Activated CD8-positive, alpha-beta memory T cell treated with anti-CD3 and anti-CD28 coated beads for 48 hours (primary cell): Measurements from ENCODE around the gene SIDT1.
"Not testable (repeated sequence)": the region's sequence is repeated elsewhere in the genome, so short reads cannot be mapped to it uniquely, and the experiment has no call there.

Experiments used
- DNase-seq, 3 experiments: peaks; one replicate each; pipeline ENCODE4 v3.0.0-alpha.2; 2020; ENCODE audit warnings: low read depth in 2 of 3, low spot score in 2 of 3

The SIDT1 gene

DNA sequence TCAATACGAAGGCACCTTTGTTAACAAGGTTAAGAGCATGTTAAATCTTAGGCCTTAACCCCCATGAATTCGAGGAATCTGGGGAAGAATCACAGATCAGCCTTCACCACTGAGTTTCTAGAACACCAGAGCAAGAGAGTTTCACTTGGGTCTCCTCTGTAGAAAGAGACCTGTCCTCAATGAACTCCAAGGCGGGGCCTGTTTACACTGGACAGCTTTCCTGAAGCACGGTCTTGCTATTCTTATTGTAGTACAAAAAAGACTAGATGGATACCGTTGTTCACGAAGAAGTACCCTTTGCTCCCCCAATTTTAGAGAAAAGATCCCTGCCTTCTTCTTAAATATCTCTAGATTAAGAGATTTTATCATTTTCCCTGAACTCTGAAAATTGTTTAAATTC is 99.2 kb downstream of the SIDT1 start:
- DNase-seq: no peak

DNA sequence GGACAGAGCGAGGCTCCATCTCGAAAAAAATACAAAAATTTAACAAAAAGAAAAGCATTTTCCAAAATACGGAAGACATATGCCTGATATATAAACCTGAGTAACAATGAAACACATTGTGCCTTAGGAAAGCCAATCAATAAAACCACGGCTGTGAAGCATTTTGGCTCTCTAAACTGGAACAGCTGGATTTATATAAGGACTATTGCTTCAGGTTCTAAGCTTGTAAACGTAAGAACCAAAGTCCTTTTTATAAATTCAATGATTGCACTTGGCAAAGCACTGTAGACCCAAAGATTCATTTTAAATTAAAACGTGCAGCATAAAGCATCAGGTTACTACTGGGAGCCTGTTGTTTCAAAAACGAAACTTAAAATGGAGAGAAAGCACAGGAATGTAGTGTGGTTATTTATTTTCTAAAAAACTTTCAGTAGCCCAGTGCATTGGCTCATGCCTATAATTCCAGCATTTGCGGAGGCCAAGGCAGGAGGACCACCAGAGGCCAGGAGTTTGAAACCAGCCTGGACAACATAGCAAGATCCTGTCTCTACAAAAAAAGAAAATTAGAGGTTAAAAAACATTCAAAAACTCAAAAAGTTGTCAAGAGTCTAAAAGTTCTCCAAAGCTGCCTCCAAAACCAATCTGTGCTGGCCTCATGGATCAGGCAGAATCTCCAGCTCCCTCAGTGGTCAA is 102.6 kb downstream of the SIDT1 start:
- DNase-seq: no peak

DNA sequence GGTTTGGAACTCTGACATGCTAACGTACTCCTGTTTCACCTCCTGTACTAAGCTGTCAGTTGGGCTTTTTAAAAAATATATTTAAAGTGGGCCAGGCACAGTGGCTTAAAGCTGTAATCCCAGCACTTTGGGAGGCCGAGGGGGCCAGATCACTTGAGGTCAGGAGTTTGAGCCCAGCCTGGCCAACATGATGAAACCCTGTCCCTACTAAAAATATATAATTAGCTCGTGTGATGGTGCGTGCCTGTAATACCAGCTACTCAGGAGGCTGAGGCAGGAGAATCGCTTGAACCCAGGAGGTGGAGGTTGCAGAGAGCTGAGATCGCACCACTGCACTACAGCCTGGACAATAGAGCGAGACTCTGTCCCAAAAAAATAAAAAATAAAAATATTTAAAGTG is 103.7 kb downstream of the SIDT1 start:
- DNase-seq: not testable (repeated sequence)

DNA sequence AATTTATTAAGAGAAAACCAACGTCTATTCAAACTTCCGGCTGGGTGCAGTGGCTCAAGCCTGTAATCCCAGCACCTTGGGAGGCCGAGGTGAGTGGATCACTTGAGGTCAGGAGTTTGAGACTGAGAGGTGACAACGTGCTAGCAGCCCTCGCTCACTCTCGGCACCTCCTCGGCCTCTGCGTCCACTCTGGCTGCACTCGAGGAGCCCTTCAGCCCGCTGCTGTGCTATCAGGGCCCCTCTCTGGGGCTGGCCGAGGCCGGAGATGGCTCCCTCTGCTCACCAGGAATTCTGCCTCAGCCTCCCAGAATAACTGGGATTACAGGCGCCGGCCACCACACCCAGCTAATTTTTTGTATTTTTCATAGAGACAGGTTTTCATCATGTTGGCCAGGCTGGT is 105.4 kb downstream of the SIDT1 start:
- DNase-seq: no peak

DNA sequence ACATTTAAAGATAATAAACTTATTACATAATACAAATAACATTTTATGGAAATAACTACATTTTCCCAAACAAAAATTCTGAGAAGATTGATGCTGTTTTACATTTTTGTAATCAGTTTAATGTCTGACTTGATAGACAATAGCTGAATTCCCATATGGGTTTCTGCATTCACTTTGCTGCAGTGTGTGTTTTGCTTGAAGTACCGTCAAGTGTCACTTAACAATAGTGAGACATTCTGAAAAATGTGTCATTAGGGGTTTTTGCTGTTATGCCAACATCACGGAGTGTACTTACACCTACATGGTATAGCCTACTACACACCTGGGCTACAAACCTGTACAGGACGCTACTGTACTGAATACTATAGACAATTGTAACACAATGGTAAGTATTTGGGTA is 106.6 kb downstream of the SIDT1 start:
- DNase-seq: no peak

DNA sequence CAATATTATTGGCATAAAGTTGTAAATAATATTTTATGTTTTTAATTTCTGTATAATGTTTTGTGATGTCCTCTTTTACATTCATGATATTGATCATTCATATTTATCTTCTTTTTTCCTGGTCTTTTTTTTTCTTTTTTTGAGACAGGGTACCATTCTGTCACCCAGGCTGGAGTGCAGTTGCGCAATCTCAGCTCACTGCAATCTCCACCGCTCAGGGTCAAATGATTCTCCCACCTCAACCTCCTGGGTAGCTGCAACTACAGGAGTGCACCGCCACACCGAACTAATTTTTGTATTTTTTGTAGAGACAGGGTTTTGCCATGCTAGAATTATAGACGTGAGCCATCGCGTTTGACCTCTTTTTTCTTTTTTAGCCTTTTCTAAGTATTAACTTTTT is 111.2 kb downstream of the SIDT1 start:
- no peak for DNase-seq

DNA sequence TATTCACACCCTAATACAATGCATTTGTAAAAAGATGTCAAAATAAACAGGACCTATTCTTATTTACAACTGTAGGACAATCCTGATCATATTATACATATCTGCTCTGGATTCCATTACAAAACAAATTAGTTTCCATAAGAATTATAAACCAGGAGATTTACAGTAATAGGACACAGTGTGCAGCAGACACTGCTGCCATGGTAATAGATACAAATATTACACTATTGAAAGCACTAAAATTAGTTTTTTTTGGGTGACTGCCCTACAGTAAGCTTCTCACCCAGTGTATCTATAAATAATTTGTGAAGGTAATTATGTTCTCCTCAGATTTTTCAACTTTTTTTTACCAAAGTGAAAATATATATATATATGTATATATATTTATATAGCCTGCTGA is 116.2 kb downstream of the SIDT1 start:
- DNase-seq: no peak

DNA sequence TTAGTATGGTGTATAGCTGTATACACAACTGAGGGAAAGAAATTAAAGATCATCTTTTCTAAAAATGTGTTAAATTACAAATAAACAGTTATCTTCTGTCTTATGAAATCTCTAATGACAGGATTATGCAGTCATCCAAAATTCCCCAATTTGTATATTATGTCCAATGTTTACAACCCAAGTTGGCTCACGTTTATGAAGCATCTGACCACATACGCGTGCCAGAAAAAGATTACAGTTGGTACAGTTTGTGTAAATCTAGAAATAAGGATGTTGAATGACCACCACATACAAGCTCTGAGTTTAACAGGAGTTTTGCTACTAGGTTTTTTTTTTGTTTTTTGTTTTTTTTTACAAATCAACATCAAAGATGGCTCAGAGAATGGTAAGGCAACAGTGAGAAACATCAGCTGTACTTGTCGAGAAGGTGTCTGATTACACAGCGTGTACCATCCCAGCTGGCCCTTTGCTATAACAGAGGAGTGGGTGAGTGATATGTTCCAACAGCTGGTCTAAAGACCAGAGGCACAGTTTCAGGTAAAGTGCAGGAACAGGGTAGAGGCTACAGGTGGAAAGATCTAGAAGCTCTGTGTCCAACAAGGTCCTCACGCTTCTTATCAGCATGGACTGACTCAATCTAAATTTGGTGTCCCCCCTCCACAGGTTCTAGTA is 117.0 kb downstream of the SIDT1 start:
- DNase-seq: no peak

DNA sequence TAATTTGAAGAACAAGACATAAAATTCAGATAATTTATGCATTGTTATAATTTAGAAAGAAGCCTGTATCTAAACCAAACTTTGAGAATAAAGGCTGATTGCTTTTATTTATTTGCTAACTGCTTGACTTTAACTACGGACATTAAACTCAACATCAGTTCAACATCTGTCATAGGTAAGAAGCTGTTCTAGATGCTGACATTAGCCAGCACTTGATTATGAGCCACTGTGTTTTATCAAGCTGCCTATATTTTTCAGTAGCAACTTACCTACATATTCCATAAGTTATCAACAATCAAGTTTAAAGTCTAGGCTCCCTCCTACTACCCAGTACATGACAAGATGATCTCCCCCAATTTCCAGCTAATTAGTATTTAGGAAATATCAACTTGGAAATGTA is 122.0 kb downstream of the SIDT1 start:
- DNase-seq: no peak

DNA sequence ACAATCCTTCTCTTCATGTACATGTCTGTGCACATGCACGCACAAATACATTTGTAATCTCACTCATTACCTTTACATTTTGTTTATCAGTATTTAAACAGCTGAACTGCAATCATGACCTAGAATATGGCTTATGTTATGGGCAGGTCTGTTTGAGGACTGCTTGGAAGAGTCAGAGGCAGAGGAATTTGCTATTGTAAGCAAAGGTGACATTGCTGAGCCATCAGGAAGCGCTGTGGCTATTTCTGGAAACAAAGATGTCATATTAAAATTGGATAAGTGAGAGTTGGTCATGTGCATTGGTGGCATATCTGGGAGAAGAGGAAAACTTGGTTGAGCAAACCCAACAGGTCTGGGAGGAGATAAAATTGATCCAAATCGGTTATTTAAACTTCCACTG is 122.5 kb downstream of the SIDT1 start:
- no peak for DNase-seq

DNA sequence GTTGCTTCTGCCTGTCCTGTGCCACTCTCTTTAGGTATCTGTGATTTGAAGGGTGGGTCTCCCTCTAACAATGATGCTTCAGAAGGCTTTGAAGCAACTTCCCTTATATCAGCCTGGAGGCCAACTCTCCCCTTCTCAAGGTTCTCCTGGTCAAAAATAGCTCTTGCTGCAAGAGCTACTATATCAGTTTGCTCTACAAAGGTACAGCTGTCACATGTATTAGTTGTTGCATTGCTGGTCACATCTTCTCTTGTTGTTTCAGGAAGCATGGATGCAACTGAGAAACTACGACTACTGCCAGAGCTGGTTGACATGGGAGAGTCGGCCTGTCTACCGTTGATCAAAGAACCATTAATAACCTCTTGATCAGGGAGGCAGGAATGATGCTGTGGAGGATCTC is 125.8 kb downstream of the SIDT1 start:
- DNase-seq: no peak

DNA sequence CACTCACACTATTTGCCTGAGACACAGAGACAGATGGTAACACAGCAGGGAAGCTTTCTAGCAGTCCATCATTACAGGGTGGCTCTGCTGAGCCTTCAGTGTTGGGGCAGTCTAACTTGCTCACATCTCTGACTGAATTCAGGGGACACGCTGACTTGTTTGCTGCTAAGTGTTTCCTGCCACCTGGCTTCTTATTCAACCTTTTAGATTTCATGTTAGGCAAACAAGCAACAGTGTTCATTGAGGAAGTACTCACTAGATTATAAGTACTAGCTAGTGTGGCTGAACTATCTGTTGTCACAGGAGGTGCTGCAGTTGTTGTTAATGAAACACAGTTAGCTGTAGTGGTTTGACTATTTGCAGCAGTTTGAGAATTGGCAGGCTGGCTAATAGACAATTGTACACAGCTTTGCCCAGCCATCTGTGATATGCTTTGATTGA is 126.8 kb downstream of the SIDT1 start:
- DNase-seq: no peak

DNA sequence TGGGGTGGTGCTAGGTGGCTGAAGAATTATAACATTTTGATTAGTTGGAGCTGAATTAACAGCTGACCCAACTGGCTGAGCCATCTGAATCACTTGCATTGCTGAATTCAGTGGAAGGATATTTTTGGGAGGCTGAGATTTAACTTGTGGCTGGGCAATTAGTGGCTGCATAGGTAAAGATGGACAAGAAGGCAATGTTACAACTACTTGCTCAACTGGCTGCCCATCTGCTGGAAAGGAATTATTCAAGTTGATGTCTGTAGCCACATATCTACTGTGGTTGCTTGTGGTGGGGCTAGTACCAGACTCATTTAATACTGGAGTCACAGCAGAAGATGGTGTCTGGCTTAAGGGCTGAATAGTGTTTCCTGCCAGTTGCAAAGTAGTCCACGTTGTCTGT is 127.6 kb downstream of the SIDT1 start:
- no peak for DNase-seq

DNA sequence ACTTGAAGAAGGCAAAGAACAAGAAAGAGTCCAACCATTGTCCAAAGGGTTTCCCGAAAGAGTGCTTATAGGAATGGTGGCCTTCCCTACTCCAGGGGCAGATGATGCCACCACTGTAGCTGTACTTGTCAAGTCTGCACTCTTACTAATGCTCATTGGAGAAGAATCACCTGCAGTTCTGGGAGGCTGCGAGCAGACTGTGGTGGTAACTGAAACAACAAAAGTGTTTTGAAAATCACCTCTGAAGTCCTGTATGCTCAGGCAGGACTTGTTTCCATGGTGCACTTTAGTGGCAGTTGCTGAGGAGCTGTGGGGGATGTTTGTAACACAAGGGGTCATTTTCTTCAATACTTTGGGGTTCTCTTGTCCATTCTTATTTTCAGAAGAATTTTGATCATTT is 128.1 kb downstream of the SIDT1 start:
- DNase-seq: no peak

DNA sequence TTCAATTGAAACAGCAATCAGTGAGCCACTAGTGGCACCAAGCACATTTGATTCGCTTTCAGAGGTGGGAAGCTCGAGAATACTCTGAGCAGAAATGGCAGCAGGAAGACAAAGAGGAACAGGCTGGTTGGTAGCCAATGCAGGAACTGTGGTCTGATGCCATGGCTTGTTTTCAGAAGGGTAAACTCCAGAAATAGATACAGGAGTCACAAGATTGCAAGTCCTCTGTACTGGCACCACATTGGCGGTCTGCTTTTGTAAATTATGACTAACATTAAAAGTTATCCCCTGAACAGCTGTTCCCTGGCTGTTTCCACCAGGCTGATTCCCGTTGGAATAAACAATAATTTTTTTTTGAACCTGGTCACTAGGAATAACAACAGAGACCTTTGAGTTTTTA is 128.5 kb downstream of the SIDT1 start:
- DNase-seq: no peak

DNA sequence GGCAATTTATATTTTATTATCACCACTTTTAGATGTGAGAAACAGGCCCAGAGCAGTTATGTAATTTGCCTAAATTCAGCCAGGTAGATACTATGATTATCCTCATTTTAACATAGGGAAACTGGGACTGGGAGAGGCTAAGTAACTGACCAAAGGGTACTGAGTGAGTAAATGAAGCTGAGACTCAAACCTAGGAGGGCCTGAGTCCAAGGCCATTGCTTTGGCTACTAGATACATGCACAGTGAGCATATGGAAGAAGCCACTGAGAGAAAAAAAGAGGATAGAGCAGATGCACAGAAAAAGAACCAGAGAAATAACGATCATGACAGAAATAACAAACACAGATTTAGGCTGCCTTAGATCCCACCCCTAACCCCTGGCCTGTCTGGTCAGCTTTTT is 130.5 kb downstream of the SIDT1 start:
- DNase-seq: no peak

DNA sequence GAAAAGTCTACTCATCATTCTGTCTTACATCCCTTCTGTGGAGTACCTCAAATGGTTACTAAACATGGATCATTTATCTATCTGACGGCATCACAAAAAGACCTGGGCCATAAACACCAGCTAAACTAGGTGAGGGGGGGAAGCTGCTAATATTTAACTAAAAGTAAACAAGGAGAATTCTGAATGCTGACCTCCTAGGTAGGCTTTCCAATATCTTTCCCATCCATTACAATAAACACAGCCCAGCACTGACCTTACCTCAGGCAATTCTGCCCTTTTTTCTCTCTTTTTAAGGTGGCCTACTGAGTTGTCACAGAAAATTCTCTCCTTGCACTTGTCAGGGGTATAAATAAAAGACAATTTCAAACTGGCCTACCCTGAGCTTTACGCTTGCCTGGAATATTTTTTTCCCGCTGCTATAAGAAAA is 131.0 kb downstream of the SIDT1 start:
- DNase-seq: no peak

DNA sequence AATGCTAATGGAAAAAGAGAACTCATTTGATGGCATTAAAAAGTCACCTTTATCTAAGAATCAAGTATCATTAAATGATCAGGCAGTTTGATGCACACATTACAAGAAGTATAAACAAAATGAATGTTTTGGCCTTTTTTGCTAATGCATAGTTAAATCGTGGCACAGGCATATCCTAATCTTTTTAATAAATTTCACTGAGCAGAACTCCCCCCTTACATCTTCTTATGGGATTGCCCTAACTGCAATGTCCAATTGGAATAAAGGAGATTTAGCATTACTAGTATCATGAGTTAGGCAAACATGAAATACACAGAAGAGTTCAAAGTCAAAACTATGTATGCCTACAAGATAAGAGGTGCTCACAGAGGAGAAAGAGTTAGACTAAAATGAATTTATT is 131.4 kb downstream of the SIDT1 start:
- no peak for DNase-seq

DNA sequence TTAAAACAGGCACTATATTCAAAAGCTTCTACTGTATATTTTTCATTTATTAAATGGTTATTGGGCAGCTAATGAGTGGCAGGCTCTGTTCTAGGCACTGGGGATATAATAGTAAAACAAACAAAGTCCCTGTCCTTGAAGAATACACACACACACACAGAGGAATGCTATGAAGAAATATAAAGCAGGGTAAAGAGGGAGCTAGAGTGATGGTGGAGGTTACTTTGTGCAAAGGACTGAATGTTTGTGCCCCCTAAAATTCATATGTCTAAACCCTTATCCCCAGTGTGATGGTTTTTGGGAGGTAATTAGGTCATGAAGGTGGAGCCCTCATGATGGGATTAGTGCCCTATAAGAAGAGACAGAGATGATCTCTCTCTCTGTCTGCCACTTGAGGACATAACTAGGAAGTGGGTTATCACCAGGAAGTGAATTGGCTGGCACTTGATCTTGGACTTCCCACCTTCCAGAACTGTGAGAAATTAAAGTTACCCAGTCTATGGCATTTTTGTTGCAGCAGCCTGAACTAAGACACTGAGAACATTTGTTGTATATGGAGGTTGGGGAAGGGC is 132.3 kb downstream of the SIDT1 start:
- DNase-seq: no peak

DNA sequence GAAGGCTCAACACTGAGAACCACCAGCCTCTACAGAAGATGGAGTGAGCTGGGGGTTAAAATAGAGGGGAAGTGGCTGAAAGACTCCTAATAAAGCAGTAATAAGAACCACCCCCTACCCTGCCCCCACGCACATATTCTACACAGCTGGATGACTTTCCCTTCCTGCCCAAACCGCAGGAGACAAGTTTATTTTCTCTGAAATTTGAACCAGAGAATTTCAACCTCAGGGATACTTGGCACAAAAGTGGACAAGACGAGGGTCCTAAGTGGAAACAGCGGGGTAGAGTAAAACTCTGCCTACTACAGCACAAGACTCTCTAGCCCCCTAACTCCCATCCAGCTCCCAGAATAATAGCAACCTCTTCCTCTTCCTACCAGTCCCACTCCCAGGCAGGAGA is 135.7 kb downstream of the SIDT1 start:
- no peak for DNase-seq

DNA sequence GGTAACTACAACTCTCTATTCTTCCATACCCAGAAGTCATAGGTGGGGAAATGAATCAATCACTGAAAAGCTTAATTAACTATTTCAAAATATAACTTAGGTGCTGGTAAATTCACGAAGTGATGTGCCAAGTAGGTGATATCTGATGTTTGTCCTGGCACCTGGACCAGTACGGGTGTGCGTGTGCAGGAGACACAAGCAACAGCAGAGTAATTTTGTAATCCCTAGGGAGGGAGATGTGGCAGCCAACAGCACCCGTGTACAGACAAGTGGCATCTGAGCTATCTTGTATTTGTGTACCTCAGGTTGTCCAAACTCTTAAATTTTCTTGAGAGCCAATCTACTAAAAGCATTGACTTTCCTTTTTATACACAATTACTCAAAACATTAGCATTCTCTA is 141.2 kb downstream of the SIDT1 start:
- DNase-seq: no peak

DNA sequence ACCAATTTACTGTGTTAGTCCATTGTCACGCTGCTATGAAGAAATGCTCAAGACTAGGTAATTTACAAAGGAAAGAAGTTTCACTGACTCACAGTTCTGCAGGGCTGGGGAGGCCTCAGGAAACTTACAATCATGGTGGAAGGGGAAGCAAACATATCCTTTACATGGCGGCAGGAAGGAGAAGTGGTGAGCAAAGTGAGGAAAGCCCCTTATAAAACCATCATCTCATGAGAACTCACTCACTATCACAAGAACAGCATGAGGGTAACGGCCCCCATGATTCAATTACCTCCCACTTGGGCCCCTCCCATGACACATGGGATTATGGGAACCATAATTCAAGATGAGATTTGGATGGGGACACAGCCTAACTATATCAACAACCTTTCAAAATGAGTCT is 143.9 kb downstream of the SIDT1 start:
- DNase-seq: no peak

DNA sequence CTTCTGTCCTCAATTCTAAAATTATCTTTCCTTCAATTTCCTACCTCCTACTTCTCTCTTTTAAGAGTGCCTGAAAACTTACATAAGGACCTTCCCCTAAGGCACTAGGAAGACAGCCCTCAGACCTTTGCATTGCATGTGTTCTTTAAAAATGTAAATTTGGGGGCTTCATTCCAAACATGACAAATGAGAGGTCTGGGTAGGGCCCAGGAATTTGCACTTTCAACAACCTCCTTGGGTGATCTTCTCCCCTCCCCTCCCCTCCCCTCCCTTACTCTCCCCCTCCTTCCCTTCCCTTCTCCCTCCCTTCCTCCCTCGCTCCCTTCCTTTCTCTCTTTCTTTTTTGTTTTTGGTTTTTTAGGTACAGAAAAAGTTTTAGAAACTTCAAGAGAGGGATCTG is 145.4 kb downstream of the SIDT1 start:
- DNase-seq: no peak
